H1 (cell line): Measurements from ENCODE around the gene FAM24A. TPM values are rescaled to one million over a fixed set of nuclear protein-coding genes. Genes with fewer than 3 reads are reported as not detected.

ENCODE experiments used
- CTCF ChIA-PET: fragments of 300-600 bp; sonication (Branson Sonifier 250); formaldehyde crosslinking; loops from one replicate; lab custom pipeline; 2021; ENCODE audit not compliant: partially characterized antibody; lab: Charles Lee
- POLR2A ChIA-PET: fragments of 300-600 bp; sonication (Branson Sonifier 250); formaldehyde crosslinking; loops from one replicate; lab custom pipeline; 2021; ENCODE audit warnings: inconsistent platforms; ENCODE audit not compliant: partially characterized antibody; lab: Charles Lee
- DNase-seq, 2 experiments: peaks; one replicate each; pipeline versions ENCODE4 v3.0.0 to v3.0.0-alpha.2; 2010 to 2022; ENCODE audit warnings: low spot score in 2 of 2, low read depth in 1 of 2, mixed read lengths in 1 of 2
- FAIRE-seq: peaks from 2 replicates; lab custom pipeline; 2011; peaks lifted over from hg19 to GRCh38; lab: Jason Lieb, UNC
- H2AFZ ChIP-seq: 2 replicates; pipeline ENCODE4 v1.8.1; 2012; ENCODE audit warnings: low read length, inconsistent platforms
- H2AK5ac ChIP-seq: 2 replicates; pipeline ENCODE4 v1.6.1; 2013; ENCODE audit warnings: low read depth, low read length
- H2BK120ac ChIP-seq: replicated peaks from 2 replicates; pipeline ENCODE3; 2013; ENCODE audit warnings: low read depth, low read length, inconsistent platforms
- H2BK12ac ChIP-seq: 2 replicates; pipeline ENCODE4 v1.6.1; 2013; ENCODE audit warnings: low read depth, low read length
- H2BK15ac ChIP-seq: 2 replicates; pipeline ENCODE4 v1.6.1; 2013; ENCODE audit warnings: low read length
- H2BK20ac ChIP-seq: 2 replicates; pipeline ENCODE4 v1.6.1; 2013; ENCODE audit warnings: low read length
- H2BK5ac ChIP-seq: 2 replicates; pipeline ENCODE4 v1.6.1; 2013; ENCODE audit warnings: low read depth, low read length
- H3K14ac ChIP-seq: 2 replicates; pipeline ENCODE4 v1.6.1; 2013; ENCODE audit warnings: inconsistent platforms; ENCODE audit not compliant: insufficient read length
- H3K18ac ChIP-seq: 2 replicates; pipeline ENCODE4 v1.6.1; 2013; ENCODE audit warnings: low read length; ENCODE audit errors: extremely low read depth
- H3K23ac ChIP-seq: 2 replicates; pipeline ENCODE4 v1.6.1; 2013; ENCODE audit warnings: inconsistent platforms; ENCODE audit not compliant: insufficient read length
- H3K23me2 ChIP-seq: 2 replicates; pipeline ENCODE4 v1.6.1; 2013; ENCODE audit warnings: low read depth, low read length
- H3K27ac ChIP-seq: 2 replicates; pipeline ENCODE4 v1.6.1; 2011; ENCODE audit warnings: low read depth, low read length, inconsistent platforms
- H3K27me3 ChIP-seq, 4 experiments: replicated peaks in 1 of 4; 1 replicate in 1 of 4; 2 replicates in 3 of 4; pipeline versions ENCODE4 v1.6.1 to v1.8.1; 2011 to 2013; ENCODE audit warnings: low read length in 3 of 4, mild to moderate bottlenecking in 3 of 4, inconsistent platforms in 2 of 4, mixed read lengths in 2 of 4, moderate library complexity in 1 of 4; ENCODE audit not compliant: control insufficient read depth in 3 of 4, insufficient read depth in 3 of 4; ENCODE audit errors: extremely low read depth in 1 of 4
- H3K36me3 ChIP-seq, 4 experiments: 2 replicates each; pipeline versions ENCODE4 v1.6.1 to v1.8.1; 2011 to 2013; ENCODE audit warnings: mild to moderate bottlenecking in 4 of 4, low read length in 3 of 4, moderate library complexity in 2 of 4, control low read depth in 1 of 4, inconsistent platforms in 1 of 4; ENCODE audit not compliant: insufficient read depth in 4 of 4, control insufficient read depth in 2 of 4
- H3K4ac ChIP-seq: replicated peaks from 2 replicates; pipeline ENCODE3; 2013; ENCODE audit warnings: low read length, low read depth, mixed read lengths, inconsistent platforms; ENCODE audit not compliant: insufficient read length
- H3K4me1 ChIP-seq, 4 experiments: replicated peaks in 1 of 4; 1 replicate in 1 of 4; 2 replicates in 3 of 4; pipeline versions ENCODE4 v1.6.1 to v1.8.1; 2011 to 2013; ENCODE audit warnings: low read length in 3 of 4, inconsistent platforms in 2 of 4, mixed read lengths in 1 of 4; ENCODE audit not compliant: insufficient read depth in 4 of 4, control insufficient read depth in 3 of 4
- H3K4me2 ChIP-seq, 2 experiments: 2 replicates each; pipeline versions ENCODE4 v1.6.1 to v1.8.1; 2011 to 2013; ENCODE audit warnings: low read depth in 2 of 2, low read length in 2 of 2, control low read depth in 1 of 2, inconsistent platforms in 1 of 2, mild to moderate bottlenecking in 1 of 2; ENCODE audit not compliant: insufficient read depth in 1 of 2
- H3K4me3 ChIP-seq, 4 experiments: fragments of 200-600, 300-600 bp in 1 of 4; sonication (generic), shearing (Covaris generic), sonication (Bioruptor Twin) in 1 of 4; 2 replicates each; pipeline versions ENCODE4 v1.5.1 to v1.8.1; 2011 to 2016; ENCODE audit warnings: low read length in 4 of 4, low read depth in 3 of 4, control low read depth in 2 of 4, inconsistent platforms in 2 of 4, mild to moderate bottlenecking in 2 of 4, mixed read lengths in 1 of 4, moderate library complexity in 1 of 4; ENCODE audit not compliant: insufficient read depth in 2 of 4; ENCODE audit errors: extremely low read depth in 1 of 4
- H3K56ac ChIP-seq: replicated peaks from 2 replicates; pipeline ENCODE3; 2013; ENCODE audit warnings: low read depth, mild to moderate bottlenecking, mixed read lengths, low read length, inconsistent platforms; ENCODE audit not compliant: insufficient read length
- H3K79me1 ChIP-seq: 2 replicates; pipeline ENCODE4 v1.6.1; 2013; ENCODE audit warnings: low read depth, low read length, control low read depth
- H3K79me2 ChIP-seq, 2 experiments: 2 replicates each; pipeline versions ENCODE4 v1.6.1 to v1.8.1; 2012 to 2013; ENCODE audit warnings: low read length in 2 of 2, mild to moderate bottlenecking in 2 of 2, inconsistent platforms in 1 of 2; ENCODE audit not compliant: insufficient read depth in 2 of 2, control insufficient read depth in 1 of 2
- H3K9ac ChIP-seq, 4 experiments: replicated peaks in 1 of 4; 1 replicate in 1 of 4; 2 replicates in 3 of 4; pipeline versions ENCODE4 v1.6.1 to v1.8.1; 2011 to 2013; ENCODE audit warnings: low read depth in 3 of 4, low read length in 3 of 4, control low read depth in 2 of 4, mild to moderate bottlenecking in 2 of 4, moderate library complexity in 2 of 4, inconsistent platforms in 1 of 4; ENCODE audit errors: extremely low read depth in 1 of 4
- H3K9me3 ChIP-seq, 2 experiments: 2 replicates each; pipeline versions ENCODE4 v1.6.1 to v1.8.1; 2012 to 2013; ENCODE audit warnings: mild to moderate bottlenecking in 2 of 2, moderate library complexity in 2 of 2, control low read depth in 1 of 2, inconsistent platforms in 1 of 2, low read depth in 1 of 2, low read length in 1 of 2, mixed read lengths in 1 of 2; ENCODE audit not compliant: insufficient read depth in 2 of 2
- H4K20me1 ChIP-seq, 2 experiments: replicated peaks in 1 of 2; 2 replicates each; pipeline versions ENCODE3 to v1.8.1; 2011 to 2013; ENCODE audit warnings: inconsistent platforms in 2 of 2, low read length in 2 of 2, mild to moderate bottlenecking in 1 of 2; ENCODE audit not compliant: insufficient read depth in 2 of 2, control insufficient read depth in 1 of 2
- H4K5ac ChIP-seq: 2 replicates; pipeline ENCODE4 v1.6.1; 2013; ENCODE audit warnings: low read length, low read depth, mixed read lengths, inconsistent platforms; ENCODE audit not compliant: insufficient read length
- H4K8ac ChIP-seq: 2 replicates; pipeline ENCODE4 v1.8.0; 2013; ENCODE audit warnings: mild to moderate bottlenecking, moderate library complexity, low read length, inconsistent platforms; ENCODE audit not compliant: insufficient read depth; ENCODE audit errors: extremely low read depth
- H4K91ac ChIP-seq: replicated peaks from 2 replicates; pipeline ENCODE3; 2013; ENCODE audit warnings: low read length, mixed read lengths, inconsistent platforms; ENCODE audit not compliant: insufficient read length
- ATF2 ChIP-seq: IDR thresholded peaks from 2 replicates; pipeline ENCODE4 v1.6.1; 2012; ENCODE audit warnings: low read length, inconsistent platforms
- CTCF ChIP-seq, 3 experiments: IDR thresholded peaks; 1 replicate in 2 of 3; 2 replicates in 1 of 3; pipeline versions ENCODE4 v1.5.1 to v1.6.1; 2011; ENCODE audit warnings: low read length in 3 of 3, mild to moderate bottlenecking in 3 of 3, inconsistent platforms in 2 of 3, low read depth in 1 of 3, moderate library complexity in 1 of 3; ENCODE audit not compliant: insufficient read depth in 1 of 3; ENCODE audit errors: control extremely low read depth in 1 of 3
- E2F6 ChIP-seq: IDR thresholded peaks from 2 replicates; pipeline ENCODE4 v1.6.1; 2012; ENCODE audit warnings: inconsistent platforms
- POLR2A ChIP-seq, 2 experiments: IDR thresholded peaks; 1 replicate in 1 of 2; 2 replicates in 1 of 2; pipeline ENCODE4 v1.6.1; 2011; ENCODE audit warnings: low read depth in 2 of 2, low read length in 2 of 2, mild to moderate bottlenecking in 2 of 2; ENCODE audit errors: control extremely low read depth in 1 of 2
- SAP30 ChIP-seq: fragments of 300-600 bp; sonication (generic); IDR thresholded peaks from 2 replicates; pipeline ENCODE4 v1.7.1; 2012; ENCODE audit warnings: low read length, moderate library complexity, mild to moderate bottlenecking, inconsistent platforms; ENCODE audit not compliant: insufficient read depth, insufficient replicate concordance
- SP4 ChIP-seq: IDR thresholded peaks from 2 replicates; pipeline ENCODE4 v1.6.1; 2012; ENCODE audit warnings: low read length, inconsistent platforms
- SRF ChIP-seq: IDR thresholded peaks from 2 replicates; pipeline ENCODE4 v1.6.1; 2011; ENCODE audit warnings: mild to moderate bottlenecking, low read depth, low read length, moderate library complexity
- WGBS, 2 experiments: shearing (Covaris generic) in 1 of 2; methylation state at CpG; one replicate each; pipeline versions ENCODE4 v1.1.6 to v1.1.7; 2013 to 2015; ENCODE audit warnings: low lambda C conversion rate in 2 of 2, mixed read lengths in 2 of 2, inconsistent platforms in 1 of 2, low coverage in 1 of 2, missing lambda C conversion rate in 1 of 2; ENCODE audit not compliant: insufficient replicate concordance in 2 of 2, insufficient coverage in 1 of 2, insufficient read length in 1 of 2; ENCODE audit errors: extremely low coverage in 1 of 2, missing lambda C conversion rate in 1 of 2; 5-methylcytosine and 5-hydroxymethylcytosine counted together
- polyA plus RNA-seq, 7 experiments: library from polyadenylated mRNA; depleted of rRNA in 3 of 7; stranded (reverse) in 5 of 7; unstranded in 2 of 7; fragments of >200 nt in 5 of 7; fragments of 200-250 nt in 2 of 7; gene quantifications; 1 replicate in 5 of 7; 2 replicates in 1 of 7; 4 replicates in 1 of 7; pipeline versions ENCODE4 v1.2.1 to v1.2.3, GENCODE V29; 2011 to 2013; ENCODE audit warnings: missing spikeins in 2 of 7, mixed read lengths in 2 of 7
- total RNA-seq: library from RNA; stranded (reverse); fragmentation: NEBNext Ultra II Directional; extraction: Animal tissue kit (Norgen Biotek cat#: 25700); gene quantifications from 2 replicates; pipeline ENCODE4 v1.2.1, GENCODE V29; 2021

FAM24A gene
- total and polyA plus RNA-seq, 2 of the 8 experiments (the other 6 are each of a cell fraction or from before 2014, with no cell fraction given) = not detected

GRCh38 chr10:122875843-122876466, 34.5 kb upstream of the FAM24A start:
- Histone ChIP-seq H3K27ac (peak overlapping the region; percentile 91), H2BK5ac (peak overlapping the region; percentile 88; the same call in 1 of the 2 replicates), H2BK12ac (0 out of 2 replicates have a peak overlapping the region, but pooled peaks have one; percentile 62), H3K27me3 (peaks cover 0 to 3% (median 0%) of the 10 kb centered on the region in 4 experiments; a peak in 3 of 7 replicates), H3K4me1 (peaks cover 5 to 35% (median 18%) of the 10 kb centered on the region in 4 experiments), H3K79me1 (no peaks in the 10 kb centered on the region), H3K23me2 (no peaks in the 10 kb centered on the region; the same call in 1 of the 2 replicates), H3K4me3 (peak overlapping the region in 3 of 4 experiments; percentile 17 to 41 (median 24); a peak in 4 of 8 replicates), H3K18ac (peak overlapping the region; percentile 64), H3K4ac (no peak overlapping the region), H4K91ac (no peak overlapping the region), H4K20me1 (no peaks in the 10 kb centered on the region), H3K14ac (no peak overlapping the region), H3K4me2 (peak overlapping the region; percentile 42 to 59), H2BK15ac (no peak overlapping the region), H4K5ac (peak overlapping the region; percentile 18), H4K8ac (no peak overlapping the region), H2BK20ac (peak overlapping the region; percentile 88; the same call in 1 of the 2 replicates), H3K79me2 (no peaks in the 10 kb centered on the region), H3K23ac (no peak overlapping the region), H3K9ac (no peak overlapping the region; a peak in 2 of 7 replicates), H2AK5ac (no peak overlapping the region), H3K56ac (no peak overlapping the region), H2BK120ac (no peak overlapping the region), H3K36me3 (no peaks in the 10 kb centered on the region), H3K9me3 (no peaks in the 10 kb centered on the region; a peak in 1 of 4 replicates), H2AFZ (no peak overlapping the region)
- WGBS, 2 experiments = 10% methylated on average over 6 of the region's 6 CpGs; no CpG with 5 or more reads in 1 of the 2 experiments
- ChIA-PET POLR2A (interaction anchor here (0.8 to 4.0 kb wide), 4 partner anchors 20 to 78 kb away, joined by 3 to 22 read pairs (median 4); partner anchors contain the start of genes C10orf88 and CUZD1), CTCF (no interaction called here)
- peak; percentile 49 to 73 for DNase-seq
- FAIRE-seq = peak; percentile 91
- TF ChIP-seq SRF = no peak
- TF ChIP-seq POLR2A (IDR thresholded peaks at IDR 0.05; ENCODE audit: control extremely low read depth in 1 of 2, low read depth in 2 of 2, low read length in 2 of 2) = no peak
- no peak for TF ChIP-seq ATF2
- no peak for TF ChIP-seq SAP30
- no peak for TF ChIP-seq CTCF (IDR thresholded peaks at IDR 0.05; ENCODE audit: control extremely low read depth in 1 of 3, insufficient read depth in 1 of 3, low read depth in 1 of 3, low read length in 3 of 3)
- TF ChIP-seq SP4 = no peak
- peak; percentile 47; the same call in 1 of the 2 replicates for TF ChIP-seq E2F6
